OCI-LY1 (cell line): ENCODE data around the gene SHMT1.

Source experiments
- H2AFZ ChIP-seq: fragments of 200-600 bp; sonication (generic), shearing (Covaris generic); 2 replicates; pipeline ENCODE4 v1.6.0; 2014; ENCODE audit warnings: antibody characterized with exemption, mild to moderate bottlenecking, low read length
- H3F3A ChIP-seq: fragments of 200-600 bp; sonication (generic), shearing (Covaris generic); 2 replicates; pipeline ENCODE4 v1.6.0; 2014; ENCODE audit warnings: mild to moderate bottlenecking, antibody characterized with exemption, low read length, moderate library complexity; ENCODE audit not compliant: insufficient read depth
- H3K27ac ChIP-seq: fragments of 200-600 bp; sonication (generic); 2 replicates; pipeline ENCODE4 v1.5.1; 2014; ENCODE audit warnings: low read length, mixed run types, mild to moderate bottlenecking, low read depth; ENCODE audit not compliant: poor library complexity, severe bottlenecking
- H3K27me3 ChIP-seq: fragments of 200-600 bp; sonication (generic); 2 replicates; pipeline ENCODE4 v1.6.0; 2014; ENCODE audit warnings: antibody characterized with exemption, mild to moderate bottlenecking, low read length, moderate library complexity; ENCODE audit not compliant: insufficient read depth
- H3K36me3 ChIP-seq: fragments of 200-600 bp; sonication (generic); 2 replicates; pipeline ENCODE4 v1.6.1; 2014; ENCODE audit warnings: mild to moderate bottlenecking, antibody characterized with exemption, low read length, moderate library complexity, mixed read lengths; ENCODE audit not compliant: insufficient read depth
- H3K4me1 ChIP-seq: fragments of 200-600 bp; sonication (generic); 2 replicates; pipeline ENCODE4 v1.5.1; 2014; ENCODE audit warnings: mild to moderate bottlenecking, low read length, moderate library complexity; ENCODE audit not compliant: insufficient read depth, severe bottlenecking
- H3K4me2 ChIP-seq: fragments of 200-600 bp; sonication (generic), shearing (Covaris generic); 2 replicates; pipeline ENCODE4 v1.6.1; 2014; ENCODE audit warnings: low read length
- H3K4me3 ChIP-seq: fragments of 200-600 bp; sonication (generic); 2 replicates; pipeline ENCODE4 v1.5.1; 2014; ENCODE audit warnings: low read length, low read depth, mild to moderate bottlenecking, mixed read lengths; ENCODE audit not compliant: poor library complexity, severe bottlenecking
- H3K79me2 ChIP-seq: fragments of 200-600 bp; shearing (Covaris generic); 2 replicates; pipeline ENCODE4 v1.6.1; 2016; ENCODE audit warnings: mixed run types, low read length, mixed read lengths; ENCODE audit not compliant: insufficient read depth
- H3K9ac ChIP-seq: fragments of 200-600 bp; sonication (generic), shearing (Covaris generic); 2 replicates; pipeline ENCODE4 v1.6.1; 2014; ENCODE audit warnings: mild to moderate bottlenecking, low read length, mixed read lengths
- H3K9me2 ChIP-seq: fragments of 200-600 bp; sonication (generic), shearing (Covaris generic); 2 replicates; pipeline ENCODE4 v1.6.1; 2014; ENCODE audit warnings: low read depth, mild to moderate bottlenecking, low read length, mixed read lengths
- H3K9me3 ChIP-seq: fragments of 200-600 bp; shearing (Covaris generic); 2 replicates; pipeline ENCODE4 v1.6.1; 2014; ENCODE audit warnings: low read length, mixed read lengths
- H4K20me1 ChIP-seq: fragments of 200-600 bp; sonication (generic), shearing (Covaris generic); 2 replicates; pipeline ENCODE4 v1.6.0; 2016; ENCODE audit warnings: mild to moderate bottlenecking, low read length; ENCODE audit not compliant: insufficient read depth
- CTCF ChIP-seq: fragments of 200-600 bp; sonication (generic), shearing (Covaris generic); IDR thresholded peaks from 2 replicates; pipeline ENCODE4 v1.5.1; 2017; ENCODE audit warnings: mild to moderate bottlenecking, antibody characterized with exemption, low read length, moderate library complexity, mixed read lengths
- EZH2 ChIP-seq: fragments of 200-600 bp; sonication (generic), shearing (Covaris generic); IDR thresholded peaks from 2 replicates; pipeline ENCODE4 v1.8.0; 2017; ENCODE audit warnings: borderline replicate concordance, mixed run types, mild to moderate bottlenecking, antibody characterized with exemption, low read length, moderate library complexity, mixed read lengths

The SHMT1 gene

DNA sequence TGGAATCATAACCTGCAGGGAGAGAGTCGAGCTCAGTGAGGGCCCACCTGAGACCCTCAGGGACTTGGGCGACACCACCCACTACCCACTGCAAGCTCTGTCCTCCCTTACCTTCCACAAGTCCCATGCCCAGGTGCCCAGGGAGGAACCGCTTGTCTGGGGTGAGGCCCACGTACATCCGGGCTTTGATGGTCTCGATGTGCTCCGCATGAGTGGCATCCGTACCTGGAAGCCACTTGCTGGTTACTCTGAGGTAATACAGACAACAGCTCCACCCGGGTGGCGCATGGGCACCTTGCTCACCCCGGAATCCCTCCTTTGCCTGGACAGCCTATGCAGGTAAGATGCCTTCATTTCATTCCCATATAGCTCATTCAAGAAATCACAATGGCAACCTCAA is 78.1 kb downstream of the SHMT1 start:
- peaks cover 87% of the 10 kb centered on the region for H3K36me3 ChIP-seq

DNA sequence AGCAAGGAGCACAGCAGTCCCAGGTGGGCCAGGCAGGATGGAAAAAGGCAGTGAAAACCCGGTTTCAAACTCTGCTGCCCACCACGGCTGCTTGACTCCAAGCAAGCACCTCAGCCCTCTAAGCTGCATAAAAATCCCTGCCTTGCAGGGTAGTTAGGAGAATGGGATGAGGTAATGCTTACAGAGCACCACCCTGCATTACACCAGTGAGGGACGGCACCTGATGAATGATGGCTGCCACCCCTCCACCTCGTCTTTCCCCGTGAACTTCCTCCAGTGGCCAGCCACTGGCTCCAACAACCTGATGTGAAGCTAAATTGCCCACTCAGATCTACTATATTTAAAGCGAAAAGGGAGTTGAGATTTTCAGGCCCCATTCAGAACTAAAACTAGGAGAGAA is 81.6 kb downstream of the SHMT1 start:
- Histone ChIP-seq H3K4me1 (no peaks in the 10 kb centered on the region), H2AFZ (no peak overlapping the region), H3K36me3 (peaks cover 91% of the 10 kb centered on the region), H3K4me2 (no peak overlapping the region), H4K20me1 (no peaks in the 10 kb centered on the region), H3K27me3 (no peaks in the 10 kb centered on the region), H3K27ac (no peak overlapping the region), H3K9me2 (no peaks in the 10 kb centered on the region), H3K4me3 (no peak overlapping the region), H3K9ac (no peak overlapping the region), H3K79me2 (no peaks in the 10 kb centered on the region), H3F3A (no peaks in the 10 kb centered on the region), H3K9me3 (no peaks in the 10 kb centered on the region)
- TF ChIP-seq CTCF: no peak
- TF ChIP-seq EZH2: no peak

More for the DNA sequence above, 78.1 kb downstream of the SHMT1 start:
- Histone ChIP-seq H3K4me2 (no peak overlapping the region), H3K9ac (no peak overlapping the region), H3K9me3 (no peaks in the 10 kb centered on the region), H3K4me3 (no peak overlapping the region), H3K9me2 (no peaks in the 10 kb centered on the region), H3K79me2 (no peaks in the 10 kb centered on the region), H3F3A (no peaks in the 10 kb centered on the region), H2AFZ (no peak overlapping the region), H3K4me1 (no peaks in the 10 kb centered on the region), H3K27me3 (no peaks in the 10 kb centered on the region), H3K27ac (no peak overlapping the region), H4K20me1 (no peaks in the 10 kb centered on the region)
- no peak for TF ChIP-seq CTCF
- TF ChIP-seq EZH2: no peak

GRCh38 chr17:18280766-18281371 is 82.5 kb downstream of the SHMT1 start:
- no peaks in the 10 kb centered on the region for H3F3A ChIP-seq
- no peak overlapping the region for H3K4me2 ChIP-seq
- H3K79me2 ChIP-seq: no peaks in the 10 kb centered on the region
- no peak overlapping the region for H3K9ac ChIP-seq
- no peak overlapping the region for H3K27ac ChIP-seq
- no peak overlapping the region for H3K4me3 ChIP-seq
- H3K9me2 ChIP-seq: no peaks in the 10 kb centered on the region
- H3K36me3 ChIP-seq: peaks cover 93% of the 10 kb centered on the region
- no peaks in the 10 kb centered on the region for H3K27me3 ChIP-seq
- TF ChIP-seq CTCF: no peak
- TF ChIP-seq EZH2: no peak
- H3K9me3 ChIP-seq: no peaks in the 10 kb centered on the region
- no peaks in the 10 kb centered on the region for H3K4me1 ChIP-seq
- H4K20me1 ChIP-seq: no peaks in the 10 kb centered on the region
- H2AFZ ChIP-seq: no peak overlapping the region
